Rectal smooth muscle tissue (tissue), 1 donor: ENCODE measurements around the gene KLHL20.
"Not testable (repeated sequence)": the region's sequence is repeated elsewhere in the genome, so short reads cannot be mapped to it uniquely, and the experiment has no call there.

ENCODE experiments used
- H3K27ac ChIP-seq: one replicate; pipeline ENCODE4 v1.7.0; 2013; ENCODE audit warnings: low read depth, low read length, inconsistent platforms
- H3K27me3 ChIP-seq: one replicate; pipeline ENCODE4 v1.7.0; 2013; ENCODE audit warnings: low read length; ENCODE audit not compliant: control insufficient read depth, insufficient read depth
- H3K36me3 ChIP-seq: one replicate; pipeline ENCODE4 v1.7.0; 2013; ENCODE audit warnings: low read length; ENCODE audit not compliant: control insufficient read depth, insufficient read depth
- H3K4me1 ChIP-seq: one replicate; pipeline ENCODE4 v1.7.0; 2013; ENCODE audit warnings: low read length; ENCODE audit not compliant: control insufficient read depth, insufficient read depth
- H3K4me3 ChIP-seq: one replicate; pipeline ENCODE4 v1.7.0; 2013; ENCODE audit warnings: low read length
- H3K9ac ChIP-seq: one replicate; pipeline ENCODE4 v1.7.0; 2013; ENCODE audit warnings: low read length

Gene KLHL20

DNA sequence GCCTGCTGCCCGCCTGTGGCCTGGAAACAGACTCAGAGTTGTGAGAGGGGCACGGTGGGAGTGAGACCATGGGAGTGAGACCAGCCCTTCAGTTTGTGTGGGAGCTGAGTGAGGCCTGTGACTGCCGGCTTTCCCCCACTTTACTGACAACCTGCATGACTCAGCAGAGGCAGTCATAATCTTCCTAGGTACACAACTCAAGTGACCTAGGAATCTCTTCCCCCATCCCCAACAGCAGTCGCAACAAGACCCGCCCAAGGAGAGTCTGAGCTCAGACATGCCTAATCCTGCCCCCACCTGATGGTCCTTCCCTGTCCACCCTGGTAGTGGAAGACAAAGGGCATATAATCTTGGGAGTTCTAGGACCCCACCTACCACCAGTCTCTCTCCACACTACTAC is 44.2 kb downstream of the KLHL20 start:
- H3K9ac ChIP-seq = no peak overlapping the region
- peaks cover 25% of the 10 kb centered on the region for H3K36me3 ChIP-seq
- no peak overlapping the region for H3K27ac ChIP-seq
- no peaks in the 10 kb centered on the region for H3K4me1 ChIP-seq
- no peaks in the 10 kb centered on the region for H3K27me3 ChIP-seq
- H3K4me3 ChIP-seq = no peak overlapping the region

DNA sequence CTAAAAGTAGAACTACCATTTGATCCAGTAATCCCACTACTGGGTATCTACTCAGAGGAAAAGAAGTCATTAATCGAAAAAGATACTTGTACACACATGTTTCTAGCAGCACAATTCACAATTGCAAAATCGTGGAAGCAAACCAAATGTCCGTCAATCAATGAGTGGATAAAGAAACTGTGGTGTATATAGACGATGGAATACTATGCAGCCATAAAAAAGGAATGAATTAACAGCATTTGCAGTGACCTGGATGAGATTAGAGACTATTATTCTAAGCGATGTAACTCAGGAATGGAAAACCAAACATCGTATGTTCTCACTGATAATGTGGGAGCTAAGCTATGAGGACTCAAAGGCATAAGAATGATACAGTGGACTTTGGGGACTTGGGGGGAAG is 49.5 kb downstream of the KLHL20 start:
- not testable (repeated sequence) for H3K27ac ChIP-seq, H3K4me3 ChIP-seq, H3K36me3 ChIP-seq, H3K4me1 ChIP-seq, H3K27me3 ChIP-seq, H3K9ac ChIP-seq

DNA sequence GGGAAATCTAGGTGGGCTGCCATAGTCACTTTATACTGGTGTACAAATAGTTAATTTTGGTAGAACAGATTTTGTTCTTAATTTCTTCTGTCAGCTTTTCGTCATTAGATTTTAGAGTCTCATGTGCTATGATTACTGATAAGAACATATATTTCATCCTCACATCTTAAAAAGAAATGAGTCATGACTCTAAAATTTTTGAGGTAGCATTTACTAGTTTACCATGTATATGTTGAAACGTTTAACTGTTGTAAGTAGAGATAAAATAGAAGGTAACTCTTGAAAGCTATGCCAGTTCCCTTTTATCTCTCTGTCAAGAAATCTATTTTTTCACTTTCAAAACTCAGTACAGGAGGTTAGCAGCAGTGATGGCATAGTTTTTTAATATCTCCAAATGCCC is 53.4 kb downstream of the KLHL20 start:
- Histone ChIP-seq H3K9ac (no peak overlapping the region), H3K27ac (no peak overlapping the region), H3K4me1 (no peaks in the 10 kb centered on the region), H3K36me3 (no peaks in the 10 kb centered on the region), H3K4me3 (no peak overlapping the region), H3K27me3 (no peaks in the 10 kb centered on the region)

DNA sequence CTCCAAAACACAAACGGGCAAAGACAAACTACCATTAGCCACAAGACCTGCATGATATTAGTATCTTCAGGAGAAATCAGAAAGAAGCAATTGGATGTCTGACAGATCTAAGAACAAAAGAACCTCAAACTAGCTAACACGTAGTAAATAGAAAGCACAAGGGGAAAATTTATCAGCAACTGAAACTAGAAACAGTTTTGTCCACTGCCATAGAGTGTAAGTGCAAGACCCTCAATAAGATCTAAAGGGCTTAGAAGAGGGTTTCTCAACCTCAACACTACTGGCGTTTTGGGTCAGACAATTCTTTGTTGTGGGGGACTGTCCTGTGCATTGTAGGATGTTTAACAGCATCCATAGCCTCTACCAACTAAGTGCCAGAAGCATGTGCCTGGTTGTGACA is 54.0 kb downstream of the KLHL20 start:
- no peak overlapping the region for H3K27ac ChIP-seq
- no peak overlapping the region for H3K4me3 ChIP-seq
- no peaks in the 10 kb centered on the region for H3K36me3 ChIP-seq
- no peaks in the 10 kb centered on the region for H3K27me3 ChIP-seq
- H3K9ac ChIP-seq = no peak overlapping the region
- H3K4me1 ChIP-seq = no peaks in the 10 kb centered on the region

GRCh38 chr1:173770330-173770729 is 55.5 kb downstream of the KLHL20 start:
- not testable (repeated sequence) for H3K4me1 ChIP-seq, H3K27me3 ChIP-seq, H3K36me3 ChIP-seq, H3K9ac ChIP-seq, H3K27ac ChIP-seq, H3K4me3 ChIP-seq

DNA sequence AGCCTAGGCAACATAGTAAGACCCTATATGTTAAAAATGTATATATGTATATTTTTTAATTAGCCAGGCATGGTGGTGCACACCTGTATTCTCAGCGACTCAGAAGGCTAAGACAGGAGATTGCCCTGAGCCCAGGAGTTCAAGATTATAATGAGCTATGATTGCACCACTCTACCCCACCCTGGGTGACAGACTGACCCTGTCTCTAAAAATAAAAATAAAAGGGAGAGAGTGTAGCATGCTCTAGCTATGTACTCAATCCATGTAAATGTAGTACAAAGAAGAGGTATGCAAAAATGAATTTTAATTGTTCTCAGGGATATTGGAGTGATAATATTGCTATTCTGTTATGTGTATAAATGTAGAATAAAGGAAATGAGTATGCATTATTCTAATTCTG is 56.8 kb downstream of the KLHL20 start:
- H3K4me1 ChIP-seq = no peaks in the 10 kb centered on the region
- no peaks in the 10 kb centered on the region for H3K27me3 ChIP-seq
- peaks cover 3% of the 10 kb centered on the region for H3K36me3 ChIP-seq
- no peak overlapping the region for H3K9ac ChIP-seq
- no peak overlapping the region for H3K4me3 ChIP-seq
- no peak overlapping the region for H3K27ac ChIP-seq

GRCh38 chr1:173775578-173776226 is 60.9 kb downstream of the KLHL20 start:
- Histone ChIP-seq H3K27me3 (no peaks in the 10 kb centered on the region), H3K36me3 (peaks cover 13% of the 10 kb centered on the region), H3K27ac (no peak overlapping the region), H3K4me1 (no peaks in the 10 kb centered on the region), H3K4me3 (no peak overlapping the region), H3K9ac (no peak overlapping the region)

DNA sequence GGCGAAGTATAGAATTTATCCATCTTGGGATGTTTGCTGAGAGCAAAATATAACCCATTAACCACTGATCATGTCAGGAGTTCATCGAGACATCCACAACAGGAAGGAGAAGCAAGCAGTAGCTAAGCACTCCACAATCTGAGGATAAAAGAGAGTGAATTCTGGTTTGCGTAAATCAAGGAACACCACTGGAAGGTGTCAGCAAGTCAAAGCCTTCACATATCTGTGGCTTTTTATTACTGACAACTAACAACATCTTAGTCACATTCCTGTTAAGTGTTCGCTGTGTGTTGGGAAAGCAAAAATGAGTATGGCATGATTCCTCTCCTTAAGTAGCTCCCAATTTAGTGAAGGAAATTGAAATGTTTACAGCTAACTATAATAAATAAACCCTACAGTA is 65.2 kb downstream of the KLHL20 start:
- no peaks in the 10 kb centered on the region for H3K27me3 ChIP-seq
- H3K4me3 ChIP-seq = no peak overlapping the region
- no peak overlapping the region for H3K27ac ChIP-seq
- H3K4me1 ChIP-seq = no peaks in the 10 kb centered on the region
- H3K9ac ChIP-seq = no peak overlapping the region
- peaks cover 16% of the 10 kb centered on the region for H3K36me3 ChIP-seq

- Histone ChIP-seq H3K4me3 (no peak overlapping the region), H3K4me1 (no peaks in the 10 kb centered on the region), H3K9ac (no peak overlapping the region), H3K27ac (no peak overlapping the region), H3K27me3 (no peaks in the 10 kb centered on the region), H3K36me3 (peaks cover 11% of the 10 kb centered on the region)
These were observed 70.2 kb downstream of the KLHL20 start for GRCh38 chr1:173784997-173785396.

GRCh38 chr1:173789841-173790240 is 75.1 kb downstream of the KLHL20 start:
- Histone ChIP-seq H3K27me3 (no peaks in the 10 kb centered on the region), H3K9ac (no peak overlapping the region), H3K27ac (no peak overlapping the region), H3K36me3 (peaks cover 5% of the 10 kb centered on the region), H3K4me1 (no peaks in the 10 kb centered on the region), H3K4me3 (no peak overlapping the region)

DNA sequence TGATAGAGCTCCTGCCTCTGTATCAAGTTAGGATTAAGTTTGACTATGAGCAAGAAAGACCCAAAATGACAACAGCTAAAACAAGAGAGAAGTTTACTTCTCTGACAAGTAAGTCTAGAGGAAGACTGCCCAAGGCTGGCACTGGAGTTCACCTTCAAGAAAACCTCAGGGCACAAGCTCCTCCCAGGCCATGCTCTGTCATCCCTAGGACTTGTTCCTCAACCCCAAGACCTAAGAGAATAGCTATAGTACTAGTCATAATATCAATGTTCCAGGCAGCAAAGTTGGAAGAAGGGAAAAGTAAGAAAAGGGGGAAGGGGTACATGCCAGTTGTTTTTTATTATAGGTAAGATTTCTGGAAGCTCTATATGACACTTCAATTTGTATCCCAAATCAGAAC is 83.3 kb downstream of the KLHL20 start:
- Histone ChIP-seq H3K27me3 (no peaks in the 10 kb centered on the region), H3K4me3 (no peak overlapping the region), H3K9ac (no peak overlapping the region), H3K4me1 (no peaks in the 10 kb centered on the region), H3K27ac (no peak overlapping the region), H3K36me3 (no peaks in the 10 kb centered on the region)

DNA sequence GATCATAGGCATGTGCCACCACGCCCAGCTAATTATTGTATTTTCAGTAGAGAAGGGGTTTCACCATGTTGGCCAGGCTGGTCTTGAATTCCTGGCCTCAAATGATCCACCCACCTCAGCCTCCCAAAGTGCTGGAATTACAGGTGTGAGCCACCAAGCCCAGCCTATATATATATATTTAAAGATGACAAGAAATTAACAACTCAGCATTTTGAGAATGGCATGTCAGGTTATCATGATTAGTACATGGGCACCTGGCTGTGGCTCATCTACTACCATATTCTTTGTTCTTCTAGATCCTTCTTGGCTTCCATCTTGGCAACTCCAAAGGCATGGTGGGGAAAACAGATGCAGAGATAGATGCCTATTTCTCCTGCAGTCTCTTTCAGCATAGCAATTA is 85.2 kb downstream of the KLHL20 start:
- H3K9ac ChIP-seq, H3K27ac ChIP-seq, H3K27me3 ChIP-seq, H3K36me3 ChIP-seq, H3K4me3 ChIP-seq, H3K4me1 ChIP-seq: not testable (repeated sequence)

GRCh38 chr1:173802961-173803360 is 88.2 kb downstream of the KLHL20 start:
- H3K4me3 ChIP-seq = no peak overlapping the region
- no peaks in the 10 kb centered on the region for H3K36me3 ChIP-seq
- H3K9ac ChIP-seq = no peak overlapping the region
- no peaks in the 10 kb centered on the region for H3K4me1 ChIP-seq
- H3K27ac ChIP-seq = no peak overlapping the region
- H3K27me3 ChIP-seq = no peaks in the 10 kb centered on the region
